ENCODE data around the gene NDUFC1.

- TF ChIP-seq RFX5 (IDR thresholded peaks at IDR 0.05; ENCODE audit: low read depth, low read length), result no peak
- TF ChIP-seq, protein P1, sequence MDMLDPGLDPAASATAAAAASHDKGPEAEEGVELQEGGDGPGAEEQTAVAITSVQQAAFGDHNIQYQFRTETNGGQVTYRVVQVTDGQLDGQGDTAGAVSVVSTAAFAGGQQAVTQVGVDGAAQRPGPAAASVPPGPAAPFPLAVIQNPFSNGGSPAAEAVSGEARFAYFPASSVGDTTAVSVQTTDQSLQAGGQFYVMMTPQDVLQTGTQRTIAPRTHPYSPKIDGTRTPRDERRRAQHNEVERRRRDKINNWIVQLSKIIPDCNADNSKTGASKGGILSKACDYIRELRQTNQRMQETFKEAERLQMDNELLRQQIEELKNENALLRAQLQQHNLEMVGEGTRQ (IDR thresholded peaks at IDR 0.05; ENCODE audit: low read depth, low read length), result no peak
- TF ChIP-seq, protein P2, sequence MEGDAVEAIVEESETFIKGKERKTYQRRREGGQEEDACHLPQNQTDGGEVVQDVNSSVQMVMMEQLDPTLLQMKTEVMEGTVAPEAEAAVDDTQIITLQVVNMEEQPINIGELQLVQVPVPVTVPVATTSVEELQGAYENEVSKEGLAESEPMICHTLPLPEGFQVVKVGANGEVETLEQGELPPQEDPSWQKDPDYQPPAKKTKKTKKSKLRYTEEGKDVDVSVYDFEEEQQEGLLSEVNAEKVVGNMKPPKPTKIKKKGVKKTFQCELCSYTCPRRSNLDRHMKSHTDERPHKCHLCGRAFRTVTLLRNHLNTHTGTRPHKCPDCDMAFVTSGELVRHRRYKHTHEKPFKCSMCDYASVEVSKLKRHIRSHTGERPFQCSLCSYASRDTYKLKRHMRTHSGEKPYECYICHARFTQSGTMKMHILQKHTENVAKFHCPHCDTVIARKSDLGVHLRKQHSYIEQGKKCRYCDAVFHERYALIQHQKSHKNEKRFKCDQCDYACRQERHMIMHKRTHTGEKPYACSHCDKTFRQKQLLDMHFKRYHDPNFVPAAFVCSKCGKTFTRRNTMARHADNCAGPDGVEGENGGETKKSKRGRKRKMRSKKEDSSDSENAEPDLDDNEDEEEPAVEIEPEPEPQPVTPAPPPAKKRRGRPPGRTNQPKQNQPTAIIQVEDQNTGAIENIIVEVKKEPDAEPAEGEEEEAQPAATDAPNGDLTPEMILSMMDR (conservative IDR thresholded peaks at IDR 0.05; ENCODE audit: low read depth, low read length), result no peak
- no peak for TF ChIP-seq BHLHE40 (IDR thresholded peaks at IDR 0.05; ENCODE audit: low read depth, low read length)
- no peak for TF ChIP-seq CHD1 (IDR thresholded peaks at IDR 0.05; ENCODE audit: low read depth, low read length)
- no peak for TF ChIP-seq RCOR1 (IDR thresholded peaks at IDR 0.05; ENCODE audit: insufficient replicate concordance, low read length)
These were observed 11.9 kb upstream of the NDUFC1 start for GRCh38 chr4:139314047-139314800.

Measured in IMR-90 (cell line).